BJ (cell line): ENCODE measurements around the gene CNIH4. TPM values are rescaled to one million over a fixed set of nuclear protein-coding genes. Genes with fewer than 3 reads are reported as not detected.

Experiments used
- CTCF ChIA-PET: fragments of 350-600 bp; formaldehyde crosslinking; extraction: SDS; loops from one replicate; lab custom pipeline; 2021; ENCODE audit warnings: antibody characterized with exemption, inconsistent platforms; lab: Yijun Ruan, JAX
- POLR2A ChIA-PET: fragments of 300-600 bp; sonication (Branson Sonifier 250); formaldehyde crosslinking; extraction: SDS; loops from one replicate; lab custom pipeline; 2021; ENCODE audit warnings: antibody characterized with exemption; lab: Charles Lee
- DNase-seq: peaks from one replicate; pipeline ENCODE4 v3.0.0-alpha.2; 2011; ENCODE audit warnings: low read depth
- H3K27me3 ChIP-seq: 2 replicates; pipeline ENCODE4 v1.6.0; 2011; ENCODE audit warnings: low read length; ENCODE audit not compliant: control insufficient read depth, insufficient read depth
- H3K36me3 ChIP-seq: 2 replicates; pipeline ENCODE4 v1.5.1; 2011; ENCODE audit warnings: low read length; ENCODE audit not compliant: control insufficient read depth, insufficient read depth
- H3K4me3 ChIP-seq: 2 replicates; pipeline ENCODE4 v1.5.1; 2011; ENCODE audit warnings: low read depth, mild to moderate bottlenecking, control low read depth, low read length
- CTCF ChIP-seq: IDR thresholded peaks from 2 replicates; pipeline ENCODE4 v1.5.1; 2011; ENCODE audit warnings: low read depth, mild to moderate bottlenecking, control low read depth, inconsistent platforms, low read length, moderate library complexity; ENCODE audit not compliant: insufficient read depth
- polyA plus RNA-seq: library from polyadenylated mRNA; depleted of rRNA; stranded (reverse); fragments of >200 nt; gene quantifications from 2 replicates; pipeline ENCODE4 v1.2.3, GENCODE V29; 2011

CNIH4 gene
- polyA plus RNA-seq, 1 experiment, result 23.6 TPM

- POLR2A ChIA-PET, result no interaction called here
- Histone ChIP-seq H3K27me3 (no peaks in the 10 kb centered on the region), H3K4me3 (no peak overlapping the region), H3K36me3 (0 out of 2 replicates have a peak, but pooled peaks cover 2% of the 10 kb centered on the region)
- CTCF ChIA-PET, result no interaction called here
- no peak for DNase-seq
- no peak for TF ChIP-seq CTCF
Measured at GRCh38 chr1:224331326-224331725, 25.4 kb upstream of the CNIH4 start.

GRCh38 chr1:224331824-224332223 lies 24.9 kb upstream of the CNIH4 start:
- Histone ChIP-seq H3K36me3 (0 out of 2 replicates have a peak, but pooled peaks cover 2% of the 10 kb centered on the region), H3K4me3 (no peak overlapping the region), H3K27me3 (no peaks in the 10 kb centered on the region)
- no peak for DNase-seq
- TF ChIP-seq CTCF, result no peak
- ChIA-PET CTCF (no interaction called here), POLR2A (no interaction called here)

- ChIA-PET POLR2A (no interaction called here), CTCF (interaction anchor here (0.6 to 3.5 kb wide), 18 partner anchors 10 to 1065 kb away, joined by 3 to 22 read pairs (median 3); partner anchors contain the start of gene FBXO28)
- peak; percentile 65 for TF ChIP-seq CTCF
- DNase-seq, result peak; percentile 18
- Histone ChIP-seq H3K4me3 (no peak overlapping the region), H3K36me3 (no peaks in the 10 kb centered on the region), H3K27me3 (no peaks in the 10 kb centered on the region)
Measured at GRCh38 chr1:224333309-224333926, 23.3 kb upstream of the CNIH4 start.

- no peak for TF ChIP-seq CTCF
- Histone ChIP-seq H3K4me3 (no peak overlapping the region), H3K27me3 (no peaks in the 10 kb centered on the region), H3K36me3 (no peaks in the 10 kb centered on the region)
- POLR2A ChIA-PET, result no interaction called here
- no peak for DNase-seq
- CTCF ChIA-PET, result interaction anchor here (0.6 to 3.5 kb wide), 19 partner anchors 10 to 1064 kb away, joined by 3 to 22 read pairs (median 3); partner anchors contain the start of gene FBXO28
Measured at GRCh38 chr1:224333939-224334786, 22.5 kb upstream of the CNIH4 start.
